Trophoblast cell (in vitro differentiated cells and primary cell): ENCODE results near the gene KRT1.

Source experiments
- DNase-seq, 2 donors: peaks; one replicate each; pipeline ENCODE4 v3.0.0-alpha.2; 2016
- H2AFZ ChIP-seq: 2 replicates; pipeline ENCODE4 v1.6.1; 2013; ENCODE audit warnings: low read length, moderate library complexity, mild to moderate bottlenecking; ENCODE audit not compliant: insufficient read depth, poor library complexity
- H2AK5ac ChIP-seq: 2 replicates; pipeline ENCODE4 v1.6.1; 2013; ENCODE audit warnings: mild to moderate bottlenecking, low read length
- H2BK120ac ChIP-seq: 2 replicates; pipeline ENCODE4 v1.6.1; 2013; ENCODE audit warnings: low read length, mild to moderate bottlenecking, moderate library complexity; ENCODE audit not compliant: insufficient read depth, poor library complexity
- H2BK12ac ChIP-seq: 2 replicates; pipeline ENCODE4 v1.6.1; 2013; ENCODE audit warnings: mild to moderate bottlenecking, low read length, moderate library complexity
- H2BK5ac ChIP-seq: 2 replicates; pipeline ENCODE4 v1.6.1; 2013; ENCODE audit warnings: low read length, low read depth, moderate library complexity, mild to moderate bottlenecking; ENCODE audit not compliant: poor library complexity
- H3K14ac ChIP-seq: 2 replicates; pipeline ENCODE4 v1.6.1; 2013; ENCODE audit warnings: mild to moderate bottlenecking, low read length
- H3K18ac ChIP-seq: 2 replicates; pipeline ENCODE4 v1.6.1; 2013; ENCODE audit warnings: mild to moderate bottlenecking, low read length
- H3K23ac ChIP-seq: 2 replicates; pipeline ENCODE4 v1.6.1; 2013; ENCODE audit warnings: low read length
- H3K27ac ChIP-seq: 2 replicates; pipeline ENCODE4 v1.5.1; 2013; ENCODE audit warnings: low read depth, mild to moderate bottlenecking, inconsistent platforms, low read length, moderate library complexity
- H3K27me3 ChIP-seq: 2 replicates; pipeline ENCODE4 v1.6.1; 2013; ENCODE audit warnings: inconsistent platforms, mild to moderate bottlenecking, low read length, moderate library complexity; ENCODE audit not compliant: insufficient read depth
- H3K36me3 ChIP-seq, 2 experiments: 1 replicate in 1 of 2; 2 replicates in 1 of 2; pipeline ENCODE4 v1.6.1; 2013; ENCODE audit warnings: low read length in 2 of 2, mild to moderate bottlenecking in 2 of 2, moderate library complexity in 1 of 2; ENCODE audit not compliant: insufficient read depth in 2 of 2, control insufficient read depth in 1 of 2
- H3K4ac ChIP-seq: 2 replicates; pipeline ENCODE4 v1.6.1; 2013; ENCODE audit warnings: low read depth, mild to moderate bottlenecking, low read length, moderate library complexity
- H3K4me1 ChIP-seq, 2 experiments: 1 replicate in 1 of 2; 2 replicates in 1 of 2; pipeline ENCODE4 v1.6.1; 2013; ENCODE audit warnings: low read length in 2 of 2, mild to moderate bottlenecking in 2 of 2, moderate library complexity in 1 of 2; ENCODE audit not compliant: insufficient read depth in 2 of 2, control insufficient read depth in 1 of 2
- H3K4me2 ChIP-seq: 2 replicates; pipeline ENCODE4 v1.6.1; 2013; ENCODE audit warnings: inconsistent platforms, mild to moderate bottlenecking, low read length, moderate library complexity
- H3K4me3 ChIP-seq: 2 replicates; pipeline ENCODE4 v1.5.1; 2013; ENCODE audit warnings: mild to moderate bottlenecking, low read depth, low read length, inconsistent platforms
- H3K79me1 ChIP-seq: one replicate; pipeline ENCODE4 v1.6.1; 2013; ENCODE audit warnings: low read length
- H3K79me2 ChIP-seq: 2 replicates; pipeline ENCODE4 v1.6.1; 2013; ENCODE audit warnings: low read length, mild to moderate bottlenecking; ENCODE audit not compliant: control insufficient read depth, insufficient read depth, poor library complexity
- H3K9ac ChIP-seq: 2 replicates; pipeline ENCODE4 v1.6.1; 2013; ENCODE audit warnings: mild to moderate bottlenecking, low read length
- H3K9me3 ChIP-seq: 2 replicates; pipeline ENCODE4 v1.6.1; 2013; ENCODE audit warnings: low read depth, mild to moderate bottlenecking, control low read depth, inconsistent platforms, low read length; ENCODE audit not compliant: insufficient read depth
- H4K12ac ChIP-seq: 2 replicates; pipeline ENCODE4 v1.6.1; 2013; ENCODE audit warnings: low read depth, mild to moderate bottlenecking, low read length, moderate library complexity
- H4K8ac ChIP-seq: 2 replicates; pipeline ENCODE4 v1.6.1; 2013; ENCODE audit warnings: low read depth, mild to moderate bottlenecking, low read length, moderate library complexity
- H4K91ac ChIP-seq: one replicate; pipeline ENCODE4 v1.6.1; 2013; ENCODE audit warnings: low read depth, mild to moderate bottlenecking, low read length, moderate library complexity
- WGBS: extraction: QIAGEN DNeasy Blood & Tissue Kit; methylation state at CpG from one replicate; pipeline ENCODE4 v1.1.7; 2013; ENCODE audit warnings: missing lambda C conversion rate; ENCODE audit not compliant: insufficient read length, insufficient coverage; ENCODE audit errors: extremely low coverage; 5-methylcytosine and 5-hydroxymethylcytosine counted together

Gene KRT1

GRCh38 chr12:52701281-52701680, 21.1 kb upstream of the KRT1 start:
- Histone ChIP-seq H3K4me3 (no peak overlapping the region), H2BK12ac (no peak overlapping the region), H2AK5ac (no peak overlapping the region), H3K79me1 (no peaks in the 10 kb centered on the region), H3K27ac (no peak overlapping the region), H3K27me3 (no peaks in the 10 kb centered on the region), H3K4ac (no peak overlapping the region), H3K9me3 (no peaks in the 10 kb centered on the region), H3K4me2 (no peak overlapping the region), H4K12ac (no peak overlapping the region), H3K23ac (no peak overlapping the region), H2AFZ (no peak overlapping the region), H3K4me1 (no peaks in the 10 kb centered on the region), H3K18ac (no peak overlapping the region), H3K36me3 (no peaks in the 10 kb centered on the region), H4K91ac (no peak overlapping the region), H4K8ac (no peak overlapping the region), H2BK120ac (no peak overlapping the region), H3K79me2 (no peaks in the 10 kb centered on the region), H2BK5ac (no peak overlapping the region), H3K9ac (no peak overlapping the region), H3K14ac (no peak overlapping the region)
- DNase-seq, result no peak
- no CpG with 5 or more reads among the region's 12 CpGs for WGBS

- H4K8ac ChIP-seq, result no peak overlapping the region
- no peaks in the 10 kb centered on the region for H3K27me3 ChIP-seq
- no peaks in the 10 kb centered on the region for H3K9me3 ChIP-seq
- H2BK120ac ChIP-seq, result no peak overlapping the region
- no peak overlapping the region for H2AFZ ChIP-seq
- no peaks in the 10 kb centered on the region for H3K4me1 ChIP-seq
- DNase-seq, result no peak
- WGBS, result no CpG with 5 or more reads among the region's 2 CpGs
- no peak overlapping the region for H3K23ac ChIP-seq
- no peak overlapping the region for H3K27ac ChIP-seq
- H4K91ac ChIP-seq, result no peak overlapping the region
- no peak overlapping the region for H4K12ac ChIP-seq
- no peaks in the 10 kb centered on the region for H3K79me2 ChIP-seq
- H3K36me3 ChIP-seq, result no peaks in the 10 kb centered on the region
- H3K9ac ChIP-seq, result no peak overlapping the region
- H2BK12ac ChIP-seq, result no peak overlapping the region
- no peak overlapping the region for H2AK5ac ChIP-seq
- H2BK5ac ChIP-seq, result no peak overlapping the region
- no peak overlapping the region for H3K4ac ChIP-seq
- no peaks in the 10 kb centered on the region for H3K79me1 ChIP-seq
- no peak overlapping the region for H3K18ac ChIP-seq
- no peak overlapping the region for H3K4me3 ChIP-seq
- H3K4me2 ChIP-seq, result no peak overlapping the region
- no peak overlapping the region for H3K14ac ChIP-seq
Measured at GRCh38 chr12:52699960-52700359, 19.8 kb upstream of the KRT1 start.

GRCh38 chr12:52699373-52699772, 19.2 kb upstream of the KRT1 start:
- Histone ChIP-seq H3K18ac (no peak overlapping the region), H3K79me2 (no peaks in the 10 kb centered on the region)
- WGBS, result no CpG with 5 or more reads among the region's 2 CpGs

GRCh38 chr12:52698651-52699340, 18.6 kb upstream of the KRT1 start:
- no peak overlapping the region for H4K8ac ChIP-seq
- no peaks in the 10 kb centered on the region for H3K79me2 ChIP-seq
- H2AFZ ChIP-seq, result no peak overlapping the region
- no peak overlapping the region for H3K18ac ChIP-seq
- no peak overlapping the region for H2AK5ac ChIP-seq
- H3K4me3 ChIP-seq, result no peak overlapping the region
- H3K9me3 ChIP-seq, result no peaks in the 10 kb centered on the region
- no peaks in the 10 kb centered on the region for H3K4me1 ChIP-seq
- H3K4me2 ChIP-seq, result no peak overlapping the region
- no peak for DNase-seq
- no peak overlapping the region for H4K91ac ChIP-seq
- no peak overlapping the region for H3K9ac ChIP-seq
- H3K23ac ChIP-seq, result no peak overlapping the region
- no peak overlapping the region for H2BK5ac ChIP-seq
- no peaks in the 10 kb centered on the region for H3K79me1 ChIP-seq
- no peak overlapping the region for H2BK120ac ChIP-seq
- no peak overlapping the region for H4K12ac ChIP-seq
- no CpG with 5 or more reads among the region's 11 CpGs for WGBS
- no peak overlapping the region for H3K14ac ChIP-seq
- H3K27ac ChIP-seq, result no peak overlapping the region
- H3K4ac ChIP-seq, result no peak overlapping the region
- no peak overlapping the region for H2BK12ac ChIP-seq
- H3K36me3 ChIP-seq, result no peaks in the 10 kb centered on the region
- H3K27me3 ChIP-seq, result no peaks in the 10 kb centered on the region

More at GRCh38 chr12:52699373-52699772, 19.2 kb upstream of the KRT1 start:
- Histone ChIP-seq H3K4me2 (no peak overlapping the region), H3K36me3 (no peaks in the 10 kb centered on the region), H4K91ac (no peak overlapping the region), H2BK12ac (no peak overlapping the region), H2AFZ (no peak overlapping the region), H3K4me1 (no peaks in the 10 kb centered on the region), H3K4ac (no peak overlapping the region), H2BK5ac (no peak overlapping the region), H3K9me3 (no peaks in the 10 kb centered on the region), H3K79me1 (no peaks in the 10 kb centered on the region), H4K12ac (no peak overlapping the region), H4K8ac (no peak overlapping the region), H2BK120ac (no peak overlapping the region), H3K27ac (no peak overlapping the region), H3K23ac (no peak overlapping the region), H2AK5ac (no peak overlapping the region), H3K27me3 (no peaks in the 10 kb centered on the region), H3K4me3 (no peak overlapping the region), H3K14ac (no peak overlapping the region), H3K9ac (no peak overlapping the region)
- no peak for DNase-seq
